Measurements from ENCODE around the gene ZNF616.
"Not testable (repeated sequence)": the region's sequence is repeated elsewhere in the genome, so short reads cannot be mapped to it uniquely, and the experiment has no call there.

The ZNF616 gene

GRCh38 chr19:52102782-52103181 is 37.0 kb downstream of the ZNF616 start:
- DNase-seq (ENCODE audit: low read depth) = no peak

DNA sequence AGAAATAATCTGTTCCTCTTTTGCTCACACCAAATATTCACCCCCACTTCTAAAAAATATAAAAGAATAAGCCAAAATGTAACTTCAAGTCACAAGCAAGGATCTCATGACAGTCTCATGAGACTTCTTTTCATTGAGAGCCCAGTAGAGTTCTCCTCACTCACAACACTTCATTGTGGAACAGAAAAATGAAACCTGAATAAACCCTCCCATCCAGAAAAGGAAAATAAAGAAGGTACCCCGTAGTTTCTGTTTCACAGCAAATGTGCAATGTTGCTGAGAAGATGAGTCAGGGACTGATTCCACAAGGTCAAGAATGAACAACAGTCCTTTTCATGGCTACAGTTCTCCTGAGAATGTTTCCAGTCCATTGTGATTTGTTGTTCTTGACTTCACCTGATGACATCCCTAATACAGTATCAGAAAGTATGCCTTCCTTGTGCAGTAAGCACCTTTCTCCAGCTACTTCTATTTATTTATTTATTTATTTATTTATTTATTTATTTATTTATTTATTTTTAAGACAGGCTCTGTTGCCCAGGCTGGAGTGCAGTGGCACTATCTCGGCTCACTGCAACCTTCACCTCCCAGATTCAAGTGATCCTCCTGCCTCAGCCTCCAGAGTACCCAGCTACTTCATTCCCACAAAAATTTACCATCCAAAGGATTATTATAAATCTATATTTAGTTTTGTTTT is 37.7 kb downstream of the ZNF616 start:
- no peak for DNase-seq (ENCODE audit: low read depth)

DNA sequence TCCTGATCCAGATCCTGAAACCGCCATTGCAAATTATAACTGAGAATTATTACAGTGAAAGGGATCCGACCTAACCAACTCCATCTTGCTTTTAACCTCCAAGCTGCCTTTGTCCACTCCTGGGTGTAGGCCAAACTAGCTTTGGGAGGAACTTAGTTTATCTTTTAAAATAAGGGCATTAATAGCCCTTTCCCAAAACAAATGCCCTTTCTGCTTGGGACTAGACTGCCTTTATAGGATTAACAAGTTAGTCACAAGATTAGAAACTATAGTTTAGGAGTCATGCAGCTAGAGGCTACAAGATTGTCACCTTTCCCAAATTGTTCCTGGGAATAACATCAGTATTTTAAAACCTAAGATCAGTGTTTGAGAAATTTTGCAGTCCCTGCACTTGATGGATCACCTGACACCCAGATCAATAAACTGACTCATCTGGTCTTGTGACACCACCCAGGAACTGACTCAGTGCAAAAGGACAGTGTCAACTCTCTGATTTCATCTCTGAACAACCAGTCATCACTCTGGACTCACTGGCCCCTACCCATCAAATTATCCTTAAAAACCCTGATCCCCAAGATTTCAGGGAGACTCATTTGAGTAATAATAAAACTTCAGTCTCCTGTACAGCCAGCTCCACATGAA is 40.1 kb downstream of the ZNF616 start:
- peak; percentile 6 for DNase-seq (ENCODE audit: low read depth)

GRCh38 chr19:52096416-52096815 is 43.3 kb downstream of the ZNF616 start:
- DNase-seq (ENCODE audit: low read depth) = not testable (repeated sequence)

DNA sequence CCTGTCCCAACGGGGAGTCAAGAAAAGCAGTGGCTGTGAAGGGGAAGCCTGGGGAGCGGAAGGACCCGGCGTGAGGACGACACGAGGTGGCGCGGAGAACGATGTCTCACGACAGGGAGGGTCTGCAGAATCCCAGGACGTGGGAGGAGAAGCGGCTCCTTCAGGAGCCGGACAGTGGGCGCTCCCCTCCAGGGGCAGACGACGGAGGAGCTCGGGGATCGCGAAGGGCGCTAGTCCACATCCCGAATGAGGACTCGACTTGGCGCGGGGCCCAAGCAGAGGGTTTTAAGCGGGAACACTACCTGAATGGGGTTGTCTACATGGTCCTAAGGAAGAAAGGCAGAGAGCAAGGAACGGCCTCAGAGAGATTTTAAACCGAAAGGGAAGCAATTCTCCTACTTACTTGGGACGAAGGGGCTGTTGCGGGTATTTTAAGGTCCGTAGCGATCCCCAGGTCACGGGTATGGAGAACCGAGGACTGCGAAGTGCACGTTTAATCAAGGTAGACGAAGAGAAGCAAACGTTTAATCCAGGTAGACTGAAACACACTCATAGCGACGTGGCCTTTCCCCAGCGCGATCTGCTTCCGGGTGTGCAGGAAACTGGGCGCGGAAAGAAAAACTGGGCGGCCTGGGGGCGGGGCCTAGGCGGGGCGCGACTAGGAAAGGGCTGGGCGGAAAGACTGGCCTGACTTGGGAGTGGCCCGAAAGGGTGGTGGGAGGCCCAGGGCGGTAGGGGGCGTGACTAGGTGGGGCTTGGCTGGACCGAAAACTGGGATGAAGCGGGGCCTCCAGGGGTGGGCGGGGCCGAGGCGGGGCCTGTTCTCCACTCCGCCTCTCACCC is 44.3 kb downstream of the ZNF616 start, which contains the start of gene ZNF841:
Gene ZNF841 (minus strand): TSS at position 594 of the 843 bp plus-strand sequence. CDS start 10,964 bp downstream, outside the sequence.
- DNase-seq (ENCODE audit: low read depth) = peak; percentile 96

DNA sequence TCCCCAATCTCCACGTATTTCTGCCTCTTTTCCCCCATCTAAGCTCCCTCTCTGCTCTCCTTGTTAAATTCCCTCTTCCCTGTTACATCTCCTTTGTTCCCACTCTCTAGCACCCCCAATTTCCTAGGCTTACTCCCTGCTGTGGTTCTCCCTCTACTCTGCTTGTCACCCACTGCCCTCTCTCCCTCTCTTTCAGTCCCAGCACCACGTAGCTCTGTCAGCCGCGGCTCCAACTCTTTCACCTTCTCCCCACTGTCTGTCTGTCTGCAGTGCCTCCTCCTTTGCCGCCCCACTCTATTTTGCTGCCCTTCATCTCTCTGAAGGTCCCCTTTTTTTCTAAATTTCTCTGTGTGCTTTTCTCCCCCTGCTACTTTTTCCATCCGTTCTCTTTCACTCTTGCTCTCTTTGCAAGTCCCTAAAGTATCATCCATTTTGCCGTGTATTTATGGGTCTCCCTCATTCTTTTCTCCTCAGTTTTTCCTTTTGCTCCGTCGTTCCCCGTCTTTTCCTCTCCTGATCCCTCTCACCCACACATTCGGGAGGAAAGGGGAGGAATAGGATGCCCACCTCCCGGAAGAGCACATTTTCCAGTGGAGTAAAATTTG is 45.1 kb downstream of the ZNF616 start:
- DNase-seq (ENCODE audit: low read depth) = no peak

DNA sequence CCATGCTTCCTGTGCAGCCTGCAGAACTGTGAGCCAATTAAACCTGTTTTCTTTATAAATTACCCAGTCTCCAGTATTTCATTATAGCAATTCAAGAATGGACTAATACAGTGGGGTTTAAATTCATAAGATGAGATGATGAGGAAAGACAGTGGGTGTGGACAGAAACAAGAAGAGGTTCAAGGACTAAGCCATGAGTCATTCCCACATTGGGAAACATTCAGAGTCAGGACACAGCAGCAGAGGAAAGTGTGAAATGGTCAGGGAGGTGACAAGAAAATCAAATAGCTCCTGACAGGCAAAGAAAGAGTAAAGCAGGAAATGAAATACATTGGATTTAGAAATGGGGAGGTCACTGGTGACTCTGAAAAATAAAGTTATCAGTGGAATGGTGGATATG is 53.3 kb downstream of the ZNF616 start:
- DNase-seq (ENCODE audit: low read depth) = peak; percentile 31

DNA sequence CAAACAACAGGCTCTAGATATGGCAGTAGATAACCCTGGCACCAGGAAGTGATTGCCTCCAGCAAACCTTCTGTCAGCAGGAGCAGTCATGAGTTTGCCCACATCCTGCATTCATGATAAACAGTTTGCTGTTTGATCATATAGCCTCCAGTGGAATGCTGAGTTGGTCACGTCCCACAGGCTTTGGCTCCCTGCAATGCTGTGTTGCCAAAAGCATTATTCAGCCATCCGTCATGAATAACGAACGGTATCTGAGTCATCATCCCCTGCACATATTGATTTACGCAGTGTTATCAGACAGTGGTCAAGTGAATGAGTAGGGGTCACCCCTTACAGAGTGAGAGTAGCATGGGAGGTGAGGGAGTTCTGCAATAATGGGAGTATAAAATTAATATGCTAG is 69.2 kb downstream of the ZNF616 start:
- no peak for DNase-seq (ENCODE audit: low read depth)

GRCh38 chr19:52069653-52070052 is 70.1 kb downstream of the ZNF616 start:
- no peak for DNase-seq (ENCODE audit: low read depth)

DNA sequence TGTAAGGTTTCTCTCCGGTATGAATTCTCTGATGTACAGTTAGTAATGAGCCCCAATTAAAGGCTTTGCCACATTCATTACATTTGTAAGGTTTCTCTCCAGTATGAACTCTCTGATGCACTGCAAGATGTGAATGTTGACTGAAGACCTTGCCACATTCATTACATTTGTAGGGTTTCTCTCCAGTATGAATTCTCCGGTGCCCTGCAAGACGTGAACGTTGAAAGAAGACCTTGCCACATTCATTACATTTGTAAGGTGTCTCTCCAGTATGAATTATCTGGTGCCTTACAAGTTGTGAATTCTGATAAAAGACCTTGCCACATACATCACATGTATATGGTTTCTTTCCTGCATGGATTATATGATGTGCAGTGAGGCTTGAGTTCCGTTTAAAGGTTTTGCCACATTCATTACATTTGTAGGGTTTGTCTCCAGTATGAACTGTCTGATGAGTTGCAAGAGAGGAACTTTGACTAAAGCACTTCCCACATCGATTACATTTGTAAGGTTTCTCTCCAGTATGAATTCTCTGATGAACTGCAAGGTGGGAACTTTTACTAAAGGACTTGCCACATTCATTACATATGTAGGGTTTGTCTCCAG is 73.4 kb downstream of the ZNF616 start:
- DNase-seq (ENCODE audit: low read depth) = no peak

- no peak for DNase-seq (ENCODE audit: low read depth)
Measured at GRCh38 chr19:52065399-52065798, 74.3 kb downstream of the ZNF616 start.

Measured in fibroblast of gingiva (primary cell).